Nephron (organoid): ENCODE data around the gene EMSY.

Experiments
- H3K27ac Mint-ChIP-seq, 3 experiments: 2 replicates each; pipeline ENCODE4 v1.8.0; 2020; ENCODE audit warnings: mixed read lengths in 3 of 3, mild to moderate bottlenecking in 2 of 3, moderate library complexity in 1 of 3
- H3K27me3 Mint-ChIP-seq: 2 replicates; pipeline ENCODE4 v1.8.0; 2021; ENCODE audit warnings: low read depth, mild to moderate bottlenecking, moderate library complexity, mixed read lengths
- H3K36me3 Mint-ChIP-seq: 2 replicates; pipeline ENCODE4 v1.8.0; 2020; ENCODE audit warnings: low read depth, mixed read lengths
- H3K4me1 Mint-ChIP-seq: 2 replicates; pipeline ENCODE4 v1.8.0; 2020; ENCODE audit warnings: mixed read lengths
- H3K4me3 Mint-ChIP-seq, 3 experiments: 2 replicates each; pipeline ENCODE4 v1.8.0; 2020; ENCODE audit warnings: mild to moderate bottlenecking in 3 of 3, mixed read lengths in 3 of 3, moderate library complexity in 2 of 3
- H3K9me3 Mint-ChIP-seq: 2 replicates; pipeline ENCODE4 v1.8.0; 2020; ENCODE audit warnings: mixed read lengths
- TF ChIP-seq, protein P1 (sequence below), 3 experiments: fragments of 200-600 bp; sonication (generic); IDR thresholded peaks; one replicate each; pipeline ENCODE4 v1.5.0; 2021; ENCODE audit warnings: antibody characterized with exemption in 3 of 3; ENCODE audit not compliant: unreplicated experiment in 3 of 3

Gene EMSY

DNA sequence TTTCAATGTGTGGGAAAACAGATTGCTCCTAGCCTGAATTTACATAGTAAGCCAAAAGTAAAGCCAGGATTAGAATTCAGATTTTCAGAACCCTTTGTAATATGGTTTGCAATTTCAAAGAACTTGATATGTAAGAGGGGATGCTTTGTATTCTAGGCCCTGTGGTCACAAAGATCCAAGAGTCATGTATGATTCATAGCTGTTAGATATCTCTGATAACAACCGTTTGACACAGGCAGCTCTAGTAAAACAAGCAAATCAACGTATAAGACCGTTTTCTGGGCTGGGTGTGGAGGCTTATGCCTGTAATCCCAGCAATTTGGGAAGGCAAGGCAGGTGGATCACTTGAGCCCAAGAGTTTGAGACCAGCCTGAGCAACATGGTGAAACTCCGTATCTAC, 79.6 kb downstream of the EMSY start:
- Mint-ChIP-seq H3K27ac (peak overlapping the region in 1 of 3 experiments; percentile 57), H3K9me3 (no peaks in the 10 kb centered on the region), H3K4me1 (no peaks in the 10 kb centered on the region), H3K27me3 (no peaks in the 10 kb centered on the region), H3K4me3 (no peak overlapping the region), H3K36me3 (peaks cover 53% of the 10 kb centered on the region)
- TF ChIP-seq, protein P1, sequence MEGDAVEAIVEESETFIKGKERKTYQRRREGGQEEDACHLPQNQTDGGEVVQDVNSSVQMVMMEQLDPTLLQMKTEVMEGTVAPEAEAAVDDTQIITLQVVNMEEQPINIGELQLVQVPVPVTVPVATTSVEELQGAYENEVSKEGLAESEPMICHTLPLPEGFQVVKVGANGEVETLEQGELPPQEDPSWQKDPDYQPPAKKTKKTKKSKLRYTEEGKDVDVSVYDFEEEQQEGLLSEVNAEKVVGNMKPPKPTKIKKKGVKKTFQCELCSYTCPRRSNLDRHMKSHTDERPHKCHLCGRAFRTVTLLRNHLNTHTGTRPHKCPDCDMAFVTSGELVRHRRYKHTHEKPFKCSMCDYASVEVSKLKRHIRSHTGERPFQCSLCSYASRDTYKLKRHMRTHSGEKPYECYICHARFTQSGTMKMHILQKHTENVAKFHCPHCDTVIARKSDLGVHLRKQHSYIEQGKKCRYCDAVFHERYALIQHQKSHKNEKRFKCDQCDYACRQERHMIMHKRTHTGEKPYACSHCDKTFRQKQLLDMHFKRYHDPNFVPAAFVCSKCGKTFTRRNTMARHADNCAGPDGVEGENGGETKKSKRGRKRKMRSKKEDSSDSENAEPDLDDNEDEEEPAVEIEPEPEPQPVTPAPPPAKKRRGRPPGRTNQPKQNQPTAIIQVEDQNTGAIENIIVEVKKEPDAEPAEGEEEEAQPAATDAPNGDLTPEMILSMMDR (IDR thresholded peaks at IDR 0.05; ENCODE audit: unreplicated experiment in 3 of 3) = no peak

GRCh38 chr11:76524919-76525318, 80.1 kb downstream of the EMSY start:
- Mint-ChIP-seq H3K9me3 (no peaks in the 10 kb centered on the region), H3K36me3 (peaks cover 54% of the 10 kb centered on the region), H3K4me3 (no peak overlapping the region), H3K4me1 (no peaks in the 10 kb centered on the region), H3K27ac (no peak overlapping the region), H3K27me3 (no peaks in the 10 kb centered on the region)
- TF ChIP-seq, protein P1 (IDR thresholded peaks at IDR 0.05; ENCODE audit: unreplicated experiment in 3 of 3) = no peak

DNA sequence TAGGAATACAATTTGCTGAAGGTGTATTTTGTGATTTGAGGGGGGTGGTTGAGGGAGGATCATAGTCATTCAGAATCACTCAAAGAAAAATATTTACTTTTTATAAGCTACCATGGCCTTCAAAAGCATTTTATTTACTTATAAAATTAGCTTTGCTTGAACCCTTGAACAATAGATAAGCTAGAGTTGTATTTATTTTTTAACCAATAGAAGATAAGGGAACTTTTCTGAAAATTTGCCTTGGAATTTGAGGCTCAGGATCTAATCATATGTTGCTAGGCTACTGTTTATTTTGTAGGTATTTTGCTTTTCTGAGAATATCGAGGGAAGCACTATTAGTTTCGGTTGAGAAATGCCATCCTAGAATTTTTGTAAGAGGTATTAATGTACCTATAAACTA, 82.1 kb downstream of the EMSY start:
- TF ChIP-seq, protein P1 (IDR thresholded peaks at IDR 0.05; ENCODE audit: unreplicated experiment in 3 of 3) = no peak
- H3K27me3 Mint-ChIP-seq = no peaks in the 10 kb centered on the region

DNA sequence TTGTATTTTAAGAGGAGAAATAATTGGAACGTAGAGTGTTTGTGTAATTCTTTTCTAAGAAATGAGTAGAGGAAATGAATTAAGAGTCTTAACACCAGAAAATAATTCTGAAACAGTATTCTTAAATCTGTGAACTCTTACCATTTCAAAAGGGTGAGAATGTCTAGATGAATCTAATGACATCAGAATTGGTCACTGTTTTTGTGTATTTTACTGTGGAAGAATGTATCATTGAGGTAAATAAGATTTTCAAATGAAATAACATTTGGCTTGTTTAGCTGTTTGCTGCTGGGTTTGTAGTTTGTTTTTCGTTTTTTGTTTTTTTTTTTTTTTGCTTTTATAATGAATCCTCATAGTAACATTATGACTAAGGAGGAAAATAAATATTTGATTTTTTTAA, 97.6 kb downstream of the EMSY start:
- Mint-ChIP-seq H3K27ac (no peak overlapping the region), H3K4me3 (no peak overlapping the region), H3K9me3 (no peaks in the 10 kb centered on the region), H3K36me3 (peaks cover 62% of the 10 kb centered on the region), H3K4me1 (no peaks in the 10 kb centered on the region), H3K27me3 (no peaks in the 10 kb centered on the region)
- TF ChIP-seq, protein P1 (IDR thresholded peaks at IDR 0.05; ENCODE audit: unreplicated experiment in 3 of 3) = no peak

More for the DNA sequence above, 82.1 kb downstream of the EMSY start:
- H3K4me3 Mint-ChIP-seq = no peak overlapping the region
- H3K36me3 Mint-ChIP-seq = peaks cover 58% of the 10 kb centered on the region
- H3K27ac Mint-ChIP-seq = peak overlapping the region in 1 of 3 experiments; percentile 22
- H3K9me3 Mint-ChIP-seq = no peaks in the 10 kb centered on the region
- no peaks in the 10 kb centered on the region for H3K4me1 Mint-ChIP-seq

DNA sequence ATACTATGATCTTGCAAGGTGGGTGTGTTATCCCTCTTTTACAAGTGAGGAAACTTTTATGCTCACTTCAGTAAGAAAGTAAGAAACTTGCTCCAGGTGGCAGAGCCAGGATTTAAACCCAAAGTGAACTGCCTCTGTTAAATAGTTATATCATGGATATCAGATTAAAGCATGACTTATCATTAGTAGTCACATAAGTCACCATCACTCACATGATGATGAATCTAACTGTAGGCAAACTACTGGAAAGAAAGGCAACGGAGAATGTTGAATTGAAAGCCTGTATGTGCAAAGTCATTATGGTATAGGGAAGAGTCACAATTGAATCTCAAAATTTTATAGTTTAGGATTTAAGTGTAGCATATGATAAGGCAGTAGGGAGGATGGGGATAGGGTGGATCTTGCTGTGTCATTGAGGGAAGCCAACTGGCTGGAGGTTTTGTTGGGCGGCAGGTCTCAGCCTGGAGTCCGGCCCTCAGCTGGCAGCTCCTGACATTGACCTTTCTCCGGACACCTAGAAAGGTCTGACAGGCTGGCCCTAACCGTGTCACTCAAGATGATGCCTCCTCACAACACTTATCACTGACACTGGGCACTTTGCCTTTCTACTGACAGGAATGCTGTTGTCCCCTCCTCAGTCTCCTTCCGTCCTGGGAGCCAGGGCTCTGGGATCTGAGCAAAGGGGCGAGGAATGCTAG, 98.3 kb downstream of the EMSY start:
- peaks cover 62% of the 10 kb centered on the region for H3K36me3 Mint-ChIP-seq
- H3K27me3 Mint-ChIP-seq = no peaks in the 10 kb centered on the region
- TF ChIP-seq, protein P1 (IDR thresholded peaks at IDR 0.05; ENCODE audit: unreplicated experiment in 3 of 3) = no peak
- no peak overlapping the region for H3K27ac Mint-ChIP-seq
- no peak overlapping the region for H3K4me3 Mint-ChIP-seq
- no peaks in the 10 kb centered on the region for H3K9me3 Mint-ChIP-seq
- H3K4me1 Mint-ChIP-seq = no peaks in the 10 kb centered on the region

- Mint-ChIP-seq H3K36me3 (peaks cover 49% of the 10 kb centered on the region), H3K9me3 (no peaks in the 10 kb centered on the region), H3K4me1 (no peaks in the 10 kb centered on the region), H3K27me3 (no peaks in the 10 kb centered on the region), H3K27ac (no peak overlapping the region), H3K4me3 (no peak overlapping the region)
- TF ChIP-seq, protein P1 (IDR thresholded peaks at IDR 0.05; ENCODE audit: unreplicated experiment in 3 of 3) = no peak
Measured at GRCh38 chr11:76550781-76551180, 106.0 kb downstream of the EMSY start.
